WI38 (cell line): ENCODE data around the gene ERFL.

ENCODE experiments used
- H3K4me3 ChIP-seq: 2 replicates; pipeline ENCODE4 v1.5.1; 2011; ENCODE audit warnings: low read depth, mild to moderate bottlenecking, control low read depth, low read length
- TF ChIP-seq, protein P1 (sequence below): IDR thresholded peaks from 2 replicates; pipeline ENCODE4 v1.5.1; 2012; ENCODE audit warnings: low read depth, mild to moderate bottlenecking, control low read depth, low read length

The ERFL gene

DNA sequence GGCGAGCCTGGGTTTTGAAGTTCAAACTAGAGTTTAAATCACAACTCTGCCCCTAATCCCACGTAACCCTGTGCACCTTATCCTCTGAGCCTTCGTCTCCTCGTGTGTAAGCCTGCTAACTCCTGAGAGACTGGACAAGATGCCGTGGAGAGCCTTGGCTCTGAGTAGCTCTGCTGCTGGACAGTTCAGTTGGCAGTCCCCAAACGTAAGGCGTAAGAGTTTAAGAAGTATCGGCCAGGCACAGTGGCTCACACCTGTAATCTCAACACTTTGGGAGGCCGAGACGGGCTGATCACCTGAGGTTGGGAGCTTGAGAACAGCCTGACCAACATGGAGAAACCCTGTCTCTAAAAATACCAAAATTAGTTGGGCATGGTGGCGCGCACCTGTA lies 55.9 kb downstream of the ERFL start:
- H3K4me3 ChIP-seq = no peak overlapping the region
- TF ChIP-seq, protein P1, sequence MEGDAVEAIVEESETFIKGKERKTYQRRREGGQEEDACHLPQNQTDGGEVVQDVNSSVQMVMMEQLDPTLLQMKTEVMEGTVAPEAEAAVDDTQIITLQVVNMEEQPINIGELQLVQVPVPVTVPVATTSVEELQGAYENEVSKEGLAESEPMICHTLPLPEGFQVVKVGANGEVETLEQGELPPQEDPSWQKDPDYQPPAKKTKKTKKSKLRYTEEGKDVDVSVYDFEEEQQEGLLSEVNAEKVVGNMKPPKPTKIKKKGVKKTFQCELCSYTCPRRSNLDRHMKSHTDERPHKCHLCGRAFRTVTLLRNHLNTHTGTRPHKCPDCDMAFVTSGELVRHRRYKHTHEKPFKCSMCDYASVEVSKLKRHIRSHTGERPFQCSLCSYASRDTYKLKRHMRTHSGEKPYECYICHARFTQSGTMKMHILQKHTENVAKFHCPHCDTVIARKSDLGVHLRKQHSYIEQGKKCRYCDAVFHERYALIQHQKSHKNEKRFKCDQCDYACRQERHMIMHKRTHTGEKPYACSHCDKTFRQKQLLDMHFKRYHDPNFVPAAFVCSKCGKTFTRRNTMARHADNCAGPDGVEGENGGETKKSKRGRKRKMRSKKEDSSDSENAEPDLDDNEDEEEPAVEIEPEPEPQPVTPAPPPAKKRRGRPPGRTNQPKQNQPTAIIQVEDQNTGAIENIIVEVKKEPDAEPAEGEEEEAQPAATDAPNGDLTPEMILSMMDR = no peak

DNA sequence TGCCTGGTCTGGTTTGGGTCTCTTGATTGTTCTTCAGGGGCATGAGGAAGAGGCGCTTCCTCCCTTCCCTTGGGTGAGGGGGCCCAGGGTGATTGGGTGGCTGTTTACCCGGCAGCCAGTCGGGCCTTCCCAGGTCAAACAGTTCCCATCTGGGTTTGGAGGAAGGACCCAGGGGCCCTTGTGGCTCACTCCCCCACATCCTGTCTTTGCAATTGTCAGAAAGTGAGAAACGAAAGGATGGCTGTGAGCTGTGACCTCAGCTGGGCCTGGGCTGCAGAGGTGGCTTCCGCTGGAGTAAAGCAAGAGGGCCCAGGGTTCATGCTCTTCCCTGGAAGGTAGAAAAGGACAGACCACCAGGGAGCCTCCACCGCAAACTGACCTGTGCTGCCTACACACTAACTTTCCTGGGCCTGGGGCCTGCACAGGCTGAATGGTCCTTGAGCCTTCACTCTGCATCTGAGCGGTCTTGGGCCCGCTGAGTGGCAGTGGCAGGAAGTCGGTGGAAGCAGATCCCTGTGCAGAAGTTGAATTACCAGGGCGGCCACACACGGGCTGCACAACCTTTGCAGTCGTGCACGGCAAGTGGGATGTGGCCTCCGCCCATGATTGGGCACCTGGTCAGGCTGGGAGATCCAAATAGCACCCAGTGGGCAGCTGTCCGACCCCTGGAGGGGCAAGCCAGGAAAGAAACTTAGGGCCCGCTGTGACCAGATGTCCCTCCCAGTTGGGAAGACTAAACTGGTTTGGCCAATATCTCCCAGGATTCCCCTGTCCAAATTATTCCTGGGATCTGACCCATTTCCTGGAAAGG lies 56.5 kb downstream of the ERFL start:
- TF ChIP-seq, protein P1 = no peak
- no peak overlapping the region for H3K4me3 ChIP-seq

DNA sequence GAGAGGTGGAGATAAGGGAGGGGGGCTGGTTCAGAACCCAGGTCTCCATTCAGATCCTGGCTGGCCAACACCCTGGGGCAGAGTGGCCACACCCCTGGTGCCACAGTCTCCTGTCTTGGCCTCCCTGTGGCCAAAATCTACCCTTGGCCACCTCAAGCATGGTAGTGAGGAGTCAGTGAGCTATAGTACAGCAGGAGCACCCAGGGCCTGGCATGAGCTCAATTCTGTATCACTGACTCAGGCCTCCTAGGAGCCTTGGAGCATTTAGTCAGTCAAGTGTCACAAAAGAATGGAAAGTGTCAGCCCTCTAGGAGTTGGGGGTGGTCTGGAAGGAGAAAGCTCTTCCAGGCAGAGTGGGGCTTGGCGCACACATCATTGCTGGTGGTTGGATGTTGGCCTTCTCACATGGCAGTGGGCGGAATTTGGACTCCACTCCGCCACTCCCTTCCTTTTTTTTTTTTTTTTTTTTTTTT lies 57.8 kb downstream of the ERFL start:
- H3K4me3 ChIP-seq = no peak overlapping the region
- TF ChIP-seq, protein P1 = no peak

DNA sequence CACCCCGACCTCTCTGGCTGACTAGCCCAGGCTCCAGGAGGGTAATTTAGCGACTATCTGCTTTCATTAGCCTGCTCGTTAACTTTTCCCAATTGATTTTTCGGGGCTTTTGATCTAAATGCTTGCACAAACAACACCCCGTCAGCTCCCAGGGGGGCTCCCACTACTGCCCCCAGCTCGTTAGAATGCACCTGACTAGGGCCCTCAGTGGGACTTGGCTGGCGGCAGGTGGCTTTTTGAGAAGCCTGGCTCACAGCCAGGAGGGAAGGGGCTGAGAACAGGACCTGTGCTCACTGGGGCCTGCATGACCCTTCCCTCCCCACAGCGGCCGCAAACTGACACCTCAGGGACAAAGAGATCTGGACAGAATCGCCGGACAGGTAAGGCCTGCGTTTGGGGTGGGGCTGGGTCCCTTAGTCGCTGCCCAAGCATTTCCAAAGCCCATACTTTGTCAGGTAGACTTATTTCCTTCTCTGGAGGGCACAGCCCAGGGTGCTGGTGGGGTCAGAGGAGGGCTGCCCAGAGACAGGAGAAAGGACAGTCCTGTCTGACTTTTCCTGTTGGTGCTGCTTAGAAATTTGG lies 58.8 kb downstream of the ERFL start:
- no peak overlapping the region for H3K4me3 ChIP-seq
- TF ChIP-seq, protein P1 = no peak

DNA sequence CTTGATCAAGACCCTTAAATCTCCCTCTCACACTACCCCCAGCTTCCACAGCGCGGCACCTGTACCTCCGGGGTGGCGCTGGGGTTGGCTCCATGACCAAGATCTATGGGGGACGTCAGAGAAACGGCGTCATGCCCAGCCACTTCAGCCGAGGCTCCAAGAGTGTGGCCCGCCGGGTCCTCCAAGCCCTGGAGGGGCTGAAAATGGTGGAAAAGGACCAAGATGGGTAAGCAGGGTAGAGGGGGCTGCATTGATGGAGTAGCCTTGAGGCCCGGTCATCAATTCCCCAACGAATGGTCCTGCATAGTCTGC lies 59.3 kb downstream of the ERFL start:
- TF ChIP-seq, protein P1 = no peak
- H3K4me3 ChIP-seq = no peak overlapping the region

DNA sequence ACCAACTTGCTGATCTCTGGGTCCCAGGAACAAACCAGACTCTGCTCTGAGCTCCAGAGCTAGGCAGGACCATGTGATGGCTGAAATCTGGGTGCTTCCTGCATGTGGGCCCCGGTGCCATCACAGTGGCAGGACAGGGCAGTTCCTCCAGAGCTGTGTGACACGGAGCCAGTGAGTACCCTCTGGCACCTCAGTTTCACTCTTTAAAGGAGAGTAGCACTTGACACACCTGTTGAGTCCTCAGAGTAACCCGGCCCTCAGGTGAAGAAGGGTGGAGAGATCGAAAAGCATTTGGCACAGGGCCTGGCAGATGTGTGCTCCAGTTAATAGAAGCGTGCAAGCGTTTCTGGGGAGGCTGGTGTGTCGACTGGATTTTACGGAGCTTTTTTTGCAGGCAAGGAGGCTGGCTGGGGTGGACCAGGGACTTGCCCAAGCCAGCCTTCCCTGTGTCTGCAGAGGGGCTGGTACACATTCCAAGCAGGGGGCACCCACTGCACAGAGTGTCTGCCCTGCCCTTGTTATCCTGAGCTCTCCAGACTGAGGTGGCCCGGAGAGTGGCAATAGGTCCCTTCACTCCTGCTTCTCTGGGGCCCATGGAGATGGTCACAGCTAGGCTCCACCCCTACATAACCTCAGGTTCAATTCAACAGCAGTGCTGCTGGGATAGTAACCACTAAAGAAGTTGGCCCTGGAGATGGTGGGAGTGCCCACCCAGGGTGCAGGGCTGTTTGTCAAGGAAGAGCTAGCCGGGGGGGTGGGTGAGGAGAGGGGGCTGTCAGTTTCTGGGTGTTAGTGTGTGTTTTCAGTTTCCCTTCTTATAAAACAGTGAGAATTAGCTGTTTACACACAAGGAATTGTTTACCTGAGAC lies 59.9 kb downstream of the ERFL start:
- TF ChIP-seq, protein P1 = no peak
- H3K4me3 ChIP-seq = no peak overlapping the region
